Measurements from ENCODE around the gene SCRN3. TPM values are rescaled to one million over a fixed set of nuclear protein-coding genes. Genes with fewer than 3 reads are reported as not detected.
A peak's percentile ranks its signal among the peaks of the same experiment; 100 is the strongest.

SCRN3 gene
- total RNA-seq, 4 donors from 2014 or later, result 14.5 to 27.7 (median 20.4) TPM

DNA sequence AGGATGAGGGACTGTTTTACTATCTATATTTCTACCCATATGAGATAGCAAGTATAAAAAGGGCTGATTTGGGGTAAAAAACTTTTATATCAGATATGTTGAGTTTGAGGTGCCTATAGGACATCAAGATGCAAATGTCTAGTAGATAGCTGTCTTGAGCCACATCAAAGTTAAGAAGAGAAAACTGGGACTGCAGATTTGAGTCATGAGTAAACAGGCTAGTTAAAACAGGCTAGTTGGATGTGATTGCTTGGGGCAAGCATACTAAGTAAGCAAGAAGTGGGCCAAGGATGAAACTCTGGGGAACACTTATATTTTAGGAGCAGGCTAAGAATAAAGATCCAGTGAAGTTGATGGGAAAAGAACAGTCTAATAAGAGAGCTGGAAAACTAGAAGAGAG, 2.8 kb upstream of the SCRN3 start:
- no peaks in the 10 kb centered on the region for H3K9me3 ChIP-seq
- H3K4me1 ChIP-seq, result peaks cover 38 to 44% (median 41%) of the 10 kb centered on the region in 4 donors
- TF ChIP-seq EP300 (IDR thresholded peaks at IDR 0.05) (no peak), POLR2A (IDR thresholded peaks at IDR 0.05; ENCODE audit: low read depth) (no peak), POLR2AphosphoS5 (IDR thresholded peaks at IDR 0.05) (no peak)
- TF ChIP-seq, protein P1, sequence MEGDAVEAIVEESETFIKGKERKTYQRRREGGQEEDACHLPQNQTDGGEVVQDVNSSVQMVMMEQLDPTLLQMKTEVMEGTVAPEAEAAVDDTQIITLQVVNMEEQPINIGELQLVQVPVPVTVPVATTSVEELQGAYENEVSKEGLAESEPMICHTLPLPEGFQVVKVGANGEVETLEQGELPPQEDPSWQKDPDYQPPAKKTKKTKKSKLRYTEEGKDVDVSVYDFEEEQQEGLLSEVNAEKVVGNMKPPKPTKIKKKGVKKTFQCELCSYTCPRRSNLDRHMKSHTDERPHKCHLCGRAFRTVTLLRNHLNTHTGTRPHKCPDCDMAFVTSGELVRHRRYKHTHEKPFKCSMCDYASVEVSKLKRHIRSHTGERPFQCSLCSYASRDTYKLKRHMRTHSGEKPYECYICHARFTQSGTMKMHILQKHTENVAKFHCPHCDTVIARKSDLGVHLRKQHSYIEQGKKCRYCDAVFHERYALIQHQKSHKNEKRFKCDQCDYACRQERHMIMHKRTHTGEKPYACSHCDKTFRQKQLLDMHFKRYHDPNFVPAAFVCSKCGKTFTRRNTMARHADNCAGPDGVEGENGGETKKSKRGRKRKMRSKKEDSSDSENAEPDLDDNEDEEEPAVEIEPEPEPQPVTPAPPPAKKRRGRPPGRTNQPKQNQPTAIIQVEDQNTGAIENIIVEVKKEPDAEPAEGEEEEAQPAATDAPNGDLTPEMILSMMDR (IDR thresholded peaks at IDR 0.05), result no peak
- H3K36me3 ChIP-seq, result peaks cover 0 to 37% (median 11%) of the 10 kb centered on the region in 4 donors
- H3K27ac ChIP-seq (replicated peaks in 1 of 4), result no peak overlapping the region
- no peak overlapping the region for H3K4me3 ChIP-seq
- H3K27me3 ChIP-seq, result no peaks in the 10 kb centered on the region
- no peak for DNase-seq (ENCODE audit: extremely low spot score)
- intact Hi-C loops (cut with DNase I), result no loop called here

DNA sequence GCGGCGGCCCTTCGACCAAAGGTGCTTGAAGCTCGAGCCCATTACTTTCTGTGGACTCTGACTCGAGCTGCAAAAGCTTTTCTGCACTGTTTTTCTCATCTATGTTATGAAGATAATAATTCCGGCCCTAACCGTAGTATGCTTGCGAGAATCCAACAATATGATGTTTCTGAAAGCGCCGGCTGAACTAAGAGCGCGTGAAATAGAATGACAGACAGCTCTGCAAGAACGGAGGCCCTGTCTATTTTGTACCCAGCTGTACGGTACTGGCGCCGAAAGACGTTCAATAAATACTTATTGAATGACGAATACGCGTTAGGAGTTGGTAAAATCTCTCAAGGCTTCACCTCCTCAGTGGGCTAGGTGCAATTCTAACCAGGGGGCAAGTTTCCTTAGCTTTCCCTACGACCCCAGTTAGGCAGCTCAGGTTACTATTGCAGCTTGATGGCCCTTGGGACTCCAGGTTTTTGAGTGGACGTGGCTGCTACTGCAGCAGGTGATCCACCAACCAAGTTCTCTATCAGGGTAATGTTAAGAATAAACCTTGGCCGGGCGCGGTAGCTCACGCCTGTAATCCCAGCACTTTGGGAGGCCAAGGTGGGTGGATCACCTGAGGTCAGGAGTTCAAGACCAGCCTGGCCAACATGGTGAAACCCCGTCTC, 570 bp downstream of the SCRN3 start:
- intact Hi-C loops (cut with DNase I), result no loop called here
- peaks cover 5 to 18% (median 9%) of the 10 kb centered on the region in 4 donors for H3K36me3 ChIP-seq
- no peaks in the 10 kb centered on the region for H3K27me3 ChIP-seq
- DNase-seq (ENCODE audit: extremely low spot score), result no peak
- 25% methylated on average over 22 of the region's 27 CpGs for WGBS
- H3K4me3 ChIP-seq, result peak overlapping the region; percentile 75 to 83 (median 80)
- peaks cover 33 to 43% (median 36%) of the 10 kb centered on the region in 4 donors for H3K4me1 ChIP-seq
- H3K27ac ChIP-seq (replicated peaks in 1 of 4), result peak overlapping the region; percentile 76 to 88 (median 86)
- TF ChIP-seq POLR2AphosphoS5 (IDR thresholded peaks at IDR 0.05) (no peak), EP300 (IDR thresholded peaks at IDR 0.05) (no peak), POLR2A (IDR thresholded peaks at IDR 0.05; ENCODE audit: low read depth) (no peak)
- TF ChIP-seq, protein P1 (IDR thresholded peaks at IDR 0.05), result no peak
- H3K9me3 ChIP-seq, result no peaks in the 10 kb centered on the region

DNA sequence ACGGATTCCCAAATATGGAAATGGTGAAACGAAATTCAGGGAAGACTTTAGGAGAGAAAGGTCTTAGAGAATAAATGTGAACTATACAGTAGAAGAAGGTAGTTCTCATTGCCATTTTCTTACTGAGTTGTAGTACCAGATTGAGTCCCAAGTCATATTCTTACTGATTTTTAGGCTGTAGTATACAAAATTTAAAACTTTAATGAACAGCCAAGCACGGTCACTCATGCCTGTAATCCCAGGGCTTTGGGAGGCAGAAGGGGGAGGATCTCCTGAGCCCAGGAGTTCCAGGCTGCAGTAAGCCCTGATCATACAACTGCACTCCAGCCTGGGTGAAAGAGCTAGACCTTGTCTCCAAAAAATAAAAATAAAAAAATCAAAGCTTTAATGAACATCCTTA, 2.2 kb downstream of the SCRN3 start:
- Histone ChIP-seq H3K36me3 (peaks cover 7 to 26% (median 17%) of the 10 kb centered on the region in 4 donors), H3K27ac (replicated peaks in 1 of 4) (no peak overlapping the region), H3K9me3 (no peaks in the 10 kb centered on the region), H3K4me3 (no peak overlapping the region), H3K27me3 (no peaks in the 10 kb centered on the region), H3K4me1 (peaks cover 27 to 35% (median 29%) of the 10 kb centered on the region in 4 donors)
- 76% methylated on average over 3 of the region's 3 CpGs for WGBS
- DNase-seq (ENCODE audit: extremely low spot score), result no peak
- intact Hi-C loops (cut with DNase I), result no loop called here
- TF ChIP-seq POLR2AphosphoS5 (IDR thresholded peaks at IDR 0.05), result no peak
- TF ChIP-seq POLR2A (IDR thresholded peaks at IDR 0.05; ENCODE audit: low read depth), result no peak
- TF ChIP-seq, protein P1 (IDR thresholded peaks at IDR 0.05), result no peak
- no peak for TF ChIP-seq EP300 (IDR thresholded peaks at IDR 0.05)

DNA sequence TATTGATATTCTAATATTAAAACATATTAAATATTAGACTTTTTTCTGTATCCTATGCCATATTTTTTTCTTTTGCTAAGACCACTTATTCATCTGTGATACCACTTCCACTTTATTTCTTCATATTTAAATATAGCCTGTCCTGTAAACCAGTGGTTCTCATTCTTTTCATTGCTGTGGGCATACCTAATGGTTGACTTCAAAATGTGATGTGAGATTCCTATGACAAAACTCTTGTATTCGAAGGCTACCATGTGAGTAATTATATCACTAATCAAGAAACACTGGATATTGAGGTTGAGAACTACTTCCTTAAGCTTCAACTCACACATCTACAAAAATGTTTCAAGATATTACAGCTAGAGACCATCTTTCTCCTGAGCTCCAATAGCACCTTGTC, 3.6 kb downstream of the SCRN3 start:
- Histone ChIP-seq H3K36me3 (peaks cover 7 to 35% (median 22%) of the 10 kb centered on the region in 4 donors), H3K27ac (replicated peaks in 1 of 4) (no peak overlapping the region), H3K27me3 (no peaks in the 10 kb centered on the region), H3K4me3 (no peak overlapping the region), H3K4me1 (peaks cover 13 to 21% (median 15%) of the 10 kb centered on the region in 4 donors), H3K9me3 (no peaks in the 10 kb centered on the region)
- no peak for TF ChIP-seq POLR2A (IDR thresholded peaks at IDR 0.05; ENCODE audit: low read depth)
- no peak for TF ChIP-seq POLR2AphosphoS5 (IDR thresholded peaks at IDR 0.05)
- TF ChIP-seq, protein P1 (IDR thresholded peaks at IDR 0.05), result no peak
- TF ChIP-seq EP300 (IDR thresholded peaks at IDR 0.05), result no peak
- WGBS, result 88% methylated on average over 1 of the region's 1 CpG
- intact Hi-C loops (cut with DNase I), result no loop called here
- DNase-seq (ENCODE audit: extremely low spot score), result no peak

All from esophagus muscularis mucosa (tissue), 4 donors.